Activated naive CD4-positive, alpha-beta T cell treated with Interleukin-2 at 50 U/mL for 16 hours (primary cell): Measurements from ENCODE around the gene MUC5AC.

ENCODE experiments used
- DNase-seq: peaks from one replicate; pipeline ENCODE4 v3.0.0-alpha.2; 2020

Gene MUC5AC

DNA sequence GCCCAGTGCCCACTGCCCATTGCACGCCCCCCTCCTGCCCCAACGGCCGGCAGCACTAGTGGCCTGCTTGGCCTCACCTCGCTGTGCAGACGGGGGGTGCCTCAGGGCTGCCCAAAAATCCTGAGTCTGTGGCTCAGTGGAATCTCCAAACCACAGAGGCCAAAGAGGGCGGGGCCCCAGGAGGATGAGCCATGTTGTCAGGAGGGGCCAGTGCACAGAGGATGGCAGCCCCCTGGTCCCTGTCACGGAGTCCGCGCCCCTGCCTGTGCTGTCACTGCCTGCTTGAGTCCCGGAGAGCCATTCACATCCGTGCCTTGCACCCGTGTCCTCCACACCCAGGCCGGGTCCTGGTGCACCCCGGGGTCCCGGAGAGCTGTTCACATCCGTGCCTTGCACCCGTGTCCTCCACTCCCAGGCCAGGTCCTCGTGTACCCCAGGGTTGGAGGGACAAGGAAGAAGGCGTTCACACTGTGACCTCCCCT is 36.4 kb upstream of the MUC5AC start:
- DNase-seq, result no peak

DNA sequence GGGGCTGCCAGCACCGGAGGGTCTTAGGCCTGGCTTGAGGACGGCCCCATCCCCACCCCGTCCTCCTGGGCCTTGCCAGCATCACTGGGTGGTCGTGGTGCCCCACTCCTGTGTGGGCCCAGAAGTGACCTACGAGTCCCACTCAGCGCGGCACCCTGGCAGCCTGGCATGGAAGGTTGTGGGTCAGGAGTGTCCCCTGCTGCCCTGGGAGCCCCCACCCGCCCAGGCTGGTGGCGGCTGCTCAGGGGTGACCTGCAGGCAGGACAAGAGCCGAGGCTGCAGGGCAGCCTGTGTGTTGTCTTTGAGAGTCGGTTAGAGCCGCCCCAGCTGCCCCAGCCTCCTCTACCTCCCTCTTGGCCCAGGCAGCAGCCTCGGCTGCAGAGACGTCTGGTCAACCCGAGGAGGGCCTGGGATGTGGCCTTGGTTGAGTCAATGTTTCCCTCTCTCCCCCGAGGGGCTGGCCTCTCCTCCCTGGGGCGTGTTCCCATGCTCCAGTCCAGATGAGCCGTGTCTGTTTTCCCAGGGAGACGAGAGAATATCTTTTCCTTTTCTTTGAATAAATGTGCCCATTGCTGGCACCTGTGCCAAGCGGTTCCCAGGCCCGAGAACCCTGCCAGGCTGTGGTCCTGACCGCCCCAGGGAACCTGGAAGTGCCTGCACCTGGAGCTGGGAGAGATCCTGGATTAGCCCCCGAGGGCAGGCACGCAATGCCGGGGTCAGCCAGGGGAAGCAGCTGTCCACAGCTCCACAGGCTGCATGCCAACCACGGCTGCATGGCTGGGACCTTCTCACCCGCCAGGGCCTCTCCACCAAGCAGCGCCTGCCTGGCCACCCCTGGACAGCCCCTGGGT is 35.7 kb upstream of the MUC5AC start:
- DNase-seq, result no peak

DNA sequence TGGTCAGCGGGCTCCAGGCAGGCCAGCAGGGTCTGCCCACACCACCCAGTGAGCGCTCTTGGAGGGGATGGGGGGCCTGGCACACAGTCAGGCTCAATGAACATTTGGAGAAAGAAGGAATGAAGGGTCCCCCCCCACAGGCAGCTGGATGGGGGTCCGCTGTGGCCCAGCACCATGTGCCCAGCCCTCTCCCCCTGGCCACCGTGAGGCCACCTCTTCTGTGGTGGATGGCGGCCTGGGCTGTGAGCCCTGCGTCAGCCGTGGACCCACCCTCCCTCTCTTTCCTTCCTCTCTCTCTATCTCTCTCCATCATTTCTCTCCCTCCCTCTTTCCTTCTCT is 35.1 kb upstream of the MUC5AC start:
- DNase-seq, result no peak

DNA sequence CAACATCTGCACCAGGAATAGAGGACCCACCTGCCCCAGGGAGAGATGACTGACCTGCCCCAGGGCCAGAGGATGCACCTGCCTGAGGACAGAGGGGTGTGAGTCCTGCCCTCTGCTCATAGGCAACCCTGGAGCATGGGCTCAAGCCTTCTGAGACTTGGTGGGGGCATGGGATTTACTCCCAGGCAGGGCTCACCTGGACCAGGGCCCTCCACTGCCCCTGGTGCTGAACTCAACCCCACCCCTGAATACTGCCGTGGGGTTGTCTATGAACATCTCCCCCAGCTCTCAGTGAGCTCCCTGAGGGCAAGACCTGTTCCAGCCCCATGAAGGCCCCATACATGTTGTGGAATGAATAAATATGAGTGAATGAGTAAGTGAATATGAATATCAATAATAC is 33.8 kb upstream of the MUC5AC start:
- no peak for DNase-seq

GRCh38 chr11:1125803-1126202 is 31.9 kb upstream of the MUC5AC start:
- no peak for DNase-seq

DNA sequence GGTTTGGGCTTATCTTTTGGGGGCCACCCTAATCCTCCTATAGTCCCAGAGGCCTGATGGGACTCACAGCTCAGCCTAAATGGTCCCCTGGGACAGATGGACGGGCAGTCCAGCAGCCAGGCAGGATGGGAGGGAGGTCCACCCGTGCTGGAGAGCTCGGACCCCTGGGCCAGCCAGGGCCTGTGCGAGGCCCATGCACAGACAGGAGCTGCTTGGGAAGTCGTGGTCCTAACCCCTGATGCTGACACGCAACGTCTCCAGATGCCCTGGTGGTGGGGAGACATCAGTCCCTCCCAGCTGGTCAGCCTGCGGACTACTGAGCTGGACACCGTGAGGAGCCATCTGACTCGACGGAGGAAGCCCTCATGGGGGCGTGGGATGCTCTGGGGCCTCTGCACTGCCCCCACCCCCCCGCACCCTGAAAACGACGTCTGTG is 31.2 kb upstream of the MUC5AC start:
- no peak for DNase-seq

- DNase-seq, result no peak
Observed at GRCh38 chr11:1126935-1127663, 30.7 kb upstream of the MUC5AC start.

GRCh38 chr11:1127664-1128162 is 30.0 kb upstream of the MUC5AC start:
- DNase-seq, result no peak

GRCh38 chr11:1128311-1129142 is 29.2 kb upstream of the MUC5AC start:
- DNase-seq, result no peak

DNA sequence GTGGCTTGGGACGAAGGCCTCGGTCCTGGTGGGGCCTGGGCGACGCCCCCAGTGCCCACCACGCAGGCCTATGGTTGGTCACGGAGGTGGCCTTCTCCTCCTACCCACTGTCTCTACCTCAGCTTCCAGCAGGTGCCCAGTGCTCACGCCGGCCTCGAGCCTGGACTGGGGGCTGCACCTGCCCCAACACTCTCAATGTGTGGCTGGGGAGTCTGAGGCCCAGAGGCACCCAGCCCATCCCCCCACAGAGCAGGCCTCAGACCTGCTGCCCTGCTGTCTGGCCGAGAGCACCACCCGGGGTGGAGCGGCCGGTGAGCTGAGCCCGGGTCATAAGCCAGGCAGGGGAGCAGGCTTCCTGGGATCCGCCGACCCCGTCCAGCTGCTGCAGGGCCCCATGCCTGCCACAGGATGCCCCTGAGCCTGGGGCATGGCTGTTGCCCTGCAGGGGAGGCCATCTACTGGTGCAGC is 28.6 kb upstream of the MUC5AC start:
- no peak for DNase-seq

- no peak for DNase-seq
Observed at GRCh38 chr11:1129611-1130160, 28.1 kb upstream of the MUC5AC start.

- DNase-seq, result no peak
Observed at GRCh38 chr11:1130276-1131032, 27.3 kb upstream of the MUC5AC start.

GRCh38 chr11:1131033-1131911 is 26.5 kb upstream of the MUC5AC start:
- no peak for DNase-seq

DNA sequence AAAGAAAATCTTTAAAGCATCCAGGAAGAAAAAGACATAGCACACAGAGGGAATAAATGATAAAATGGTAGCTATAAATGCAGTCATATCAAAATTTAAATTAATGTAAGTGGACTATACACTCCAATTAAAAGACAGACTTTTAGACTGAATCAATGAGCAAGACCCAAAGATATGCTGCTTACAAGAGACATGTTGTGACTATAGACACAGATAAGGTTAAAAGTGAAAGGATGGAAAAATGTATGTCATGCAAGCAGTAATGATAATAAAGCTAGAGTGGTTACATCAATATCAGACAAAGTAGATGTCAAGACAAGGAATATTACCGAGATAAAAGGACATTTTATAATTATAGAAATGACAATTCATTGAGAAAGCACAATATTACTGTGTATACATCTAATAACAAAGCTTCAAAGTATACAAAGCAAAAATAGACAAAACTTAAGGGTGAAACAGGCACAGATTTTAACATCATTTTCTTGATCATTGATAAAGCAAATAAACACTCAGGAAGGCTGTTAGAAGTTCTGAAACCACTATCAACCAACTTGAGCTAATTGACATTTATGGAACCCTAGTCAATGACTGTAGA is 22.8 kb upstream of the MUC5AC start:
- no peak for DNase-seq

DNA sequence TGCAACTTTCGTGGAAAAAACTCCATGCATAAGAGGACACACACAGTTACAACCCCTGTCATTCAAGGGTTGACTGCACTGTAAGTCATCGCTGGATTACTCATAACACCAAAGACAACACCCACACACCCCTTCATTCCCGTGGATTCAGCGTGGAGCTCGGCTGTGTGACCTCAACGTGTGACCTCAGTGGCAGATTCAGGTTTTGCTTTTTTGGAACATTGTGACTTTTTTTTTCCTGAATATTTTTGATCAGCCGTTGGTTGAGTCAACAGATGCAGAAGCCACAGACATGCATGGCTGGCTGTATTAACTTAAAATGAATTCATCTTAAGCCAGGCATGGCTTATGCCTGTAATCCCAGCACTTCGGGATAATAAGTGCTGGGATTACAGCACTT is 19.7 kb upstream of the MUC5AC start:
- no peak for DNase-seq

GRCh38 chr11:1139441-1140083 is 18.2 kb upstream of the MUC5AC start:
- DNase-seq, result no peak

GRCh38 chr11:1140642-1141490 is 16.9 kb upstream of the MUC5AC start:
- DNase-seq, result no peak

DNA sequence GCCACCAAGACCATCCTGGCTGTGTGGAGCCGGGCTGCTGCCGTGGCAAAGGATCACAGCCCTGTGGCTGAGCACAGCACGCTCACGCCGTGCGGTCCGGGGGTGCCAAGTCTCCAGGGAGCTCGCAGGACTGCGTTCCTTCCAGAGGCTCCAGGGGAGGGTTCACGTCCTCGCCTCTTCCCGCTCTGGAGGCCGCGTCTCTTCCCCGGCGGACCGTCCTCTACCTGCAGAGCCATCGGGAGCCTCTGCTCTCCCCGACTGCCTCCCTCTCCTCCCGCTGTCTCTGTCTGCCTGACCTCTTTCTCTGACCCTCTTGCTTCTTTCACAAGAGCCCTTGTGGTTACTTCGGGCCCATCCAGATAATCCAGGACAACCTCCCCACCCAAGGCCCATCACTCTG is 11.4 kb upstream of the MUC5AC start:
- DNase-seq, result no peak

GRCh38 chr11:1147792-1148191 is 10.0 kb upstream of the MUC5AC start:
- no peak for DNase-seq
